Astrocyte of the cerebellum (primary cell): ENCODE results near the gene PRKCE.

Experiments
- DNase-seq: peaks from one replicate; pipeline ENCODE4 v3.0.0-alpha.2; 2011; ENCODE audit warnings: low read depth
- H3K4me3 ChIP-seq: 2 replicates; pipeline ENCODE4 v1.5.1; 2011; ENCODE audit warnings: mild to moderate bottlenecking, low read depth, low read length, moderate library complexity
- in situ Hi-C: cut with HindIII; loops from 2 replicates; pipeline ENCODE4 v1.10.0; 2017; ENCODE audit warnings: low sequenced_read_pairs
- TF ChIP-seq, protein P1 (sequence below): IDR thresholded peaks from 2 replicates; pipeline ENCODE4 v1.5.1; 2012; ENCODE audit warnings: low read length, low read depth, moderate library complexity, mild to moderate bottlenecking; ENCODE audit errors: missing control alignments

The PRKCE gene

DNA sequence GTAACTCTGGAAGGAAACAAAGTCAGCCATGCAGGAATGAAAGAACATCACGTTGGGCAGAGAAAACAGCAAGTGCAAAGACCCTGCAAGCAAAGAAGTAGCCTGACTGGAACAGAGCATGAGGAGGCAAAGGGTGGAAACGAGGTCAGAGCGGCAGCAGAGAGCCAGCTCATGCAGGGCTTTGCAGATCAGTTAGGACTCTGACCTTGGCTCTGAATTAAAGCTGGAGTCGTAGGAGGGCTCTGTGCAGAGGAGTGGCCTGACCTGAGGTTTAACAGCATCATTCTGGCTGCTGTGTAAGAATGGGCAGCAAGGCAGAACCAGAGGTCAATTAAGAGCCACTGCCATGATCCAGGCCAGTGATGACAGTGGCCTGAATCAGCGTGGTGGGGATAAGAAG is 220.7 kb downstream of the PRKCE start:
- in situ Hi-C loops, result no loop called here
- no peak overlapping the region for H3K4me3 ChIP-seq
- TF ChIP-seq, protein P1, sequence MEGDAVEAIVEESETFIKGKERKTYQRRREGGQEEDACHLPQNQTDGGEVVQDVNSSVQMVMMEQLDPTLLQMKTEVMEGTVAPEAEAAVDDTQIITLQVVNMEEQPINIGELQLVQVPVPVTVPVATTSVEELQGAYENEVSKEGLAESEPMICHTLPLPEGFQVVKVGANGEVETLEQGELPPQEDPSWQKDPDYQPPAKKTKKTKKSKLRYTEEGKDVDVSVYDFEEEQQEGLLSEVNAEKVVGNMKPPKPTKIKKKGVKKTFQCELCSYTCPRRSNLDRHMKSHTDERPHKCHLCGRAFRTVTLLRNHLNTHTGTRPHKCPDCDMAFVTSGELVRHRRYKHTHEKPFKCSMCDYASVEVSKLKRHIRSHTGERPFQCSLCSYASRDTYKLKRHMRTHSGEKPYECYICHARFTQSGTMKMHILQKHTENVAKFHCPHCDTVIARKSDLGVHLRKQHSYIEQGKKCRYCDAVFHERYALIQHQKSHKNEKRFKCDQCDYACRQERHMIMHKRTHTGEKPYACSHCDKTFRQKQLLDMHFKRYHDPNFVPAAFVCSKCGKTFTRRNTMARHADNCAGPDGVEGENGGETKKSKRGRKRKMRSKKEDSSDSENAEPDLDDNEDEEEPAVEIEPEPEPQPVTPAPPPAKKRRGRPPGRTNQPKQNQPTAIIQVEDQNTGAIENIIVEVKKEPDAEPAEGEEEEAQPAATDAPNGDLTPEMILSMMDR, result no peak
- no peak for DNase-seq

DNA sequence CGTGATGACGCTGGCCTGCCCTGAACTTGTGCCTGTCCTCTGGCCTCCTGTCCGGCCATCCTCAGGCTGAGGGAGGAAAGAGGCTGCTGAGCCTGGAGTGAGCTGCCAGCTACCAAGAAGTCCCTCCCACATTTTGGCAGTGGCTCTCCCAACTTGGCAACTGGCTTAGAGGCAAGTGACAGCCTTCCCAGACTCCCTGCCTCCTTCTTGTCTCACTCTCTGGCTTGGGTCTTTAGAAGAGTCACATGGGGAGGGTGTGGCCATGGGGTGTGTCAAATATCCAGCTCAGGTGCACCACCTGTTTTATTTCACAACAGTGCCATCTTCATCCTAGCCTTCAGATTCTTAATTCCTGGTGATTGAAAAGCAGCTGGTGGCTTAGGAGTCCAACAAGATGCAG is 222.9 kb downstream of the PRKCE start:
- H3K4me3 ChIP-seq, result no peak overlapping the region
- in situ Hi-C loops, result no loop called here
- TF ChIP-seq, protein P1, result no peak
- no peak for DNase-seq

DNA sequence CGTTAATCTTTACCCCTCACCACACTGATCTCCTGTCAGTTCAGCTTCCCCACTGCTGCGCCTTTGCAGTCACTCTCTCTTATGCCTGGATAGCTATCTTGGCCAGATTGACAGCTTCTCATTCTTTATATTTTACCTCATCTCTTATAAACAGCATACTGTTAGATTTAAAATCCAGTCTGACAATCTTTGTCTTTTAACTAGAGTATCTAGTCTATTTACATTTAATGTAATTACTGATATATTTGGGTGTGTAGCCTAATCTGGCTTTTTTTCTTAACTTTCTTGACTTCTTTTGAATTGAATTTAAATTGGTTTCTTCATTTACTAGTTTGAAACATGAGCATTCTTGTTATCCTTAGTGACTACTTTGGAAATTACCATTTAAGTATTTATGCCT is 225.1 kb downstream of the PRKCE start:
- in situ Hi-C loops, result no loop called here
- H3K4me3 ChIP-seq, result no peak overlapping the region
- TF ChIP-seq, protein P1, result no peak
- no peak for DNase-seq

DNA sequence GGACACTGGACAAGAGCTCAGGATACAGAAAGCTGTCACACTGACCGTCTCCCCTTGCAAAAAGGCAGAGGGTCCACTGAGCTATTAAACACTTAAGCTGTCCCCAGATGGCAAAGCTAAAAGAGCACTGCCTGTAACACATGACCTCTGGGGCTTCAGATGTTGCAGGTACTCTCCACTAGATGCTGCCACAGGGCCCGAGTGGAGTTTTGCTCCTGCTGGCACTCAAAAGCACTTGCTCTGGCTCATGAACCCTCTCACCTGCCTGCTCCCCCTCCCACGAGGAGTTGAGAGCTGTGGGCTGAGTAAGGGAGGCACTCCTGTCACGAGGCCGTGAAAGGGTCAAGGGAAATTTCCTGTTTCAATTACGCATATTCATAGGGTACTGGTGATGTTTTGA is 227.9 kb downstream of the PRKCE start:
- DNase-seq, result no peak
- H3K4me3 ChIP-seq, result no peak overlapping the region
- TF ChIP-seq, protein P1, result no peak
- in situ Hi-C loops, result no loop called here

DNA sequence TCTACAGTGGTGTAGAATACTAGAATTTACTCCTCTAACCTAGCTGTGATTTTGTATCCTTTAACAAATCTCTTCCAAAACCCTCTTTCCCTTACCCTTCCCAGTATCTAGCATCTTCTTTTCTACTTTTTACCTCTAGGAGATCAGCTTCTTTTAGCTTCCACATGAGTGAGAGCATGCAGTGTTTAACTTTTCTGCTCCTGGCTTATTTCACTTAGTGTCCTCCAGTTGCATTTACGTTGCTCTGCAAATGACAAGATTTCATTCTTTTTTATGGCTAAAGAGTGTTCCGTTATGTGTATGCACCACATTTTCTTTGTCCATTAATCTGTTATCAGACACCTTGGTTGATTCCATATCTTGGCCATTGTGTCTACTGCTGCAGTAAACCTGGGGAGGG is 228.5 kb downstream of the PRKCE start:
- no peak for DNase-seq
- in situ Hi-C loops, result no loop called here
- TF ChIP-seq, protein P1, result no peak

DNA sequence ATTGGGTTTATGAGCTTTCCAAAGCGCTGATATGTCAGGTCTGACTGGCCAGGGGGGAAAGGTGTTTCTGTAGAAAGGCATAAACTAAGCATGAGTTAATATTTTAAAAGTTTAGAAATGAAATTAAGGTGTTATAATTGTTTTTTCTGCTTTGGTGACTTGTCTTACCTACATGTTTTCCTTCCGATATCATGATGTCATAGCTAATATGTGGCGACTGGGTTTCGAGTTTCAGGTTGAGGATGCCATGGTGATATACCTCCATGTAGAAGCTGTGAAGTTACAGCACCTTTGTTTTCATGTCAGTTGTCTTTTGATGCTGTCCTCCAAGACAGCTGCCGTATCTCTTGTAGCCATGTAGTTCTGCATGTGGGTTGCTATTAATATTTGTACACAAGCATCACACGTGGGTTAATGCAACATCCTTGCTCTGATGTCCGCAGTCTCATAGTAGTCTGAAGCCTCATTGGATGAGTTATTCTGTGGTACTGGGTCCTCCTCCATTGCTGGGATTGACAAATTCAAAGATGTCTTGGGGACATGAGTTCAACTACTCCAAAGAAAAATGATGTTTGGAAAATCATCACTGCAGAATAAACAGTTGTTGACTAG is 230.6 kb downstream of the PRKCE start:
- no peak for DNase-seq
- in situ Hi-C loops, result no loop called here
- H3K4me3 ChIP-seq, result no peak overlapping the region
- TF ChIP-seq, protein P1, result no peak

More for the DNA sequence above, 228.5 kb downstream of the PRKCE start:
- no peak overlapping the region for H3K4me3 ChIP-seq
